ENCODE data around the gene IFITM10.

The IFITM10 gene

DNA sequence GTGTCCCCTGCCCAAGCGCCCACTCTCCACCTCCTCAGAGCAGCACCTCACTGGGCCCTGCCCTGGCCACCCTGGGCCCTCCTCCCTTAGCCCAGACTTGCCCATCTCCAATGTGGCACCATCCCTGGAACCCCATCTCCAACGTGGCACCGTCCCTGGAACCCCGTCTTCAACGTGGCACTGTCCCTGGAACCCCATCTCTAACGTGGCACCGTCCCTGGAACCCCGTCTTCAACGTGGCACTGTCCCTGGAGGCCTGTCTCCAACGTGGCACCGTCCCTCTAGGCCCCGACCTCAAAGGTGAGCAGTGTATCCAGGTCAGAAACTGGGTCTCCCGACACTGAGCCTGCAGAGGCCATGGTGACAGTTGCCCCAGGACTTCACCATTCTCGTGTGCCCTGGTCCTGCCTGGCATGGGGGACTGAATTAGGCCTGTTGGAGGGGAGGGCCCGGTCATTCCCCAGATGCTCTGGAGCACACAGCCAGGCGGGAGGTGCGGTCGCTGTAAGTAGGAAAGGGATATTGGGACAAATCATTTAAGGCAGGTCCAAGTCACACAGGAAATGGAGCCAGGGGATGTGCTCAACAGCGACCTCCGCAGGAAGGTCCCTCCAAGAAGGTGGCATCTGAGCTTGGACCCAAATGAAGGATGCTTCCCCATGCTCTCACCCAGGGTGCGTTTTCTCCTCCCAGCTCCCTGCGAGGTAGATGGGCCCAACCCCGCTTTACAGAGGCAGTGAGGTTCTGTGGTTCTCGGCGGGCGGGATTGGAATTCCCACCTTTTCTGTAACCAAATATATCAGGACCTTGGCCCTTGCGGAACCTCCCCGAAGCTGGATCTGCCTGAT is 15.7 kb upstream of the IFITM10 start:
- no peak overlapping the region for H3K27ac ChIP-seq
- TF ChIP-seq, protein P1, sequence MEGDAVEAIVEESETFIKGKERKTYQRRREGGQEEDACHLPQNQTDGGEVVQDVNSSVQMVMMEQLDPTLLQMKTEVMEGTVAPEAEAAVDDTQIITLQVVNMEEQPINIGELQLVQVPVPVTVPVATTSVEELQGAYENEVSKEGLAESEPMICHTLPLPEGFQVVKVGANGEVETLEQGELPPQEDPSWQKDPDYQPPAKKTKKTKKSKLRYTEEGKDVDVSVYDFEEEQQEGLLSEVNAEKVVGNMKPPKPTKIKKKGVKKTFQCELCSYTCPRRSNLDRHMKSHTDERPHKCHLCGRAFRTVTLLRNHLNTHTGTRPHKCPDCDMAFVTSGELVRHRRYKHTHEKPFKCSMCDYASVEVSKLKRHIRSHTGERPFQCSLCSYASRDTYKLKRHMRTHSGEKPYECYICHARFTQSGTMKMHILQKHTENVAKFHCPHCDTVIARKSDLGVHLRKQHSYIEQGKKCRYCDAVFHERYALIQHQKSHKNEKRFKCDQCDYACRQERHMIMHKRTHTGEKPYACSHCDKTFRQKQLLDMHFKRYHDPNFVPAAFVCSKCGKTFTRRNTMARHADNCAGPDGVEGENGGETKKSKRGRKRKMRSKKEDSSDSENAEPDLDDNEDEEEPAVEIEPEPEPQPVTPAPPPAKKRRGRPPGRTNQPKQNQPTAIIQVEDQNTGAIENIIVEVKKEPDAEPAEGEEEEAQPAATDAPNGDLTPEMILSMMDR (conservative IDR thresholded peaks at IDR 0.05) = no peak
- TF ChIP-seq ZFX (IDR thresholded peaks at IDR 0.05) = no peak

DNA sequence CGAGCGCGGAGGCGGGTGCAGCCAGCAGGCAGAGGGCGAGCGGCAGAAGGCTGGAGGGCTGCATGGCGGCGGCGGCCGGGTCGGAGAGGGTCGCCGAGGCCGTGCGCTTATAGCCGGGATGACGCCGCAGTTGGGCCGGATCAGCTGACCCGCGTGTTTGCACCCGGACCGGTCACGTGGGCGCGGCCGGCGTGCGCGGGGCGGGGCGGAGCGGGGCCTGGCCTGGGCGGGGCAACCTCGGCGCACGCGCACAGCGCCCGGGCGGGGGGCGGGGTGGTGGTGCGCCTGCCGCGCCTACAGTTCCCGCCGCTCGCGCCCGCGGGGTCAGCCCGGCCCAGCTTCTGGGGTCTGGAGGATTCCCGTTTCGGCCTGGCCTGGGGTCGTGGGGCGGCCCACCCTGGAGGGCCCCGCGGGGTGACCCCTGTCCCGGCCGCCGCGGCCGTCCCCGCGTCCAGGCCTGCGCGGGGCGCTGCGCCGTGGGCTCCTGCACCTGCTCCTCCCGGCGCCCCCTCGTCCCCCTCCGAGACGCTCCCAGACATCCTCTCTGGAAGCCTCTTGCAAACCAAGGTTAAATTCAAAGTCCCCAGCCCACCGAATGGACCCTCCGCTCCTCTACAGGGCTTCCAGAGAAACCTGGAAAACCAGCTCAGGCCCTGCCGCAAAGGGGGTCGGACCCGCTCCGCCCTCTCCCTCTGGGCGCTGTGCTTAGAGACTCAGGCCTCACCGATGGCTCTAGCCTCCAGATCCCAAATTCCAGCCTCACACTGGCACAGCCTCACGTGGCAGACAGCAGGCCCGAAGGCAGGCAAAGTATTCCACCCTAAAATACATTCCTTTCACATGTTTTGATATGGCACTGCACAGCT is 13.6 kb upstream of the IFITM10 start, which contains the start of gene CTSD:
Gene CTSD, minus strand, starts transcription at position 132 of the 866 bp plus-strand sequence. Its CDS starts 68 bp downstream, at position 64.
- TF ChIP-seq ZFX (IDR thresholded peaks at IDR 0.05) = peak; percentile 66; the same call in 1 of the 2 replicates
- TF ChIP-seq, protein P1 (conservative IDR thresholded peaks at IDR 0.05) = no peak
- H3K27ac ChIP-seq = peak within 1 kb of the TSS; percentile 93

DNA sequence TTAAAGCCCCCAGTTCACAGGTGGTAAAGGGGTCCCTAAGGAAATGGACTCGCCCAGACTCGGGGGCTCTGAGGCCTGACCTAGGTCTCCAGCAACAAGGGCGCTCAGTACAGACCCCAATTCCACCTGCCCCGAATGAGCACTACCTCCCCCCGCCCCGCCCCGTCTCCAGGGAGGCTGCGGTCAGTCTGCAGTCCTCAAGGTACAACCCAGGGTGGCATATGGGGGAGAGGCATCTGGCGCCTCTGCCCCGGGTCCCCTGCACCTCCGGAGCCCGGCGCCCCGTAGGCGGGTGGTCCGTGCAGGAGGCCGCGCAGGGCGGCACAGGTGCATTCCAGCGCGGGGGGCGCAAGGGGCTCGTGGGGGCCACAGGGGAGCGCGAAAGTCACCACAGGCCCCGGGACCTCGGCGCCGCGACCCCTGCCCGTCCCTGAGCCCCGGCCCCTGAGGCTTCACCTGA is 13.0 kb upstream of the IFITM10 start:
- no peak for TF ChIP-seq ZFX (IDR thresholded peaks at IDR 0.05)
- TF ChIP-seq, protein P1 (conservative IDR thresholded peaks at IDR 0.05) = no peak
- H3K27ac ChIP-seq = peak overlapping the region; percentile 93

DNA sequence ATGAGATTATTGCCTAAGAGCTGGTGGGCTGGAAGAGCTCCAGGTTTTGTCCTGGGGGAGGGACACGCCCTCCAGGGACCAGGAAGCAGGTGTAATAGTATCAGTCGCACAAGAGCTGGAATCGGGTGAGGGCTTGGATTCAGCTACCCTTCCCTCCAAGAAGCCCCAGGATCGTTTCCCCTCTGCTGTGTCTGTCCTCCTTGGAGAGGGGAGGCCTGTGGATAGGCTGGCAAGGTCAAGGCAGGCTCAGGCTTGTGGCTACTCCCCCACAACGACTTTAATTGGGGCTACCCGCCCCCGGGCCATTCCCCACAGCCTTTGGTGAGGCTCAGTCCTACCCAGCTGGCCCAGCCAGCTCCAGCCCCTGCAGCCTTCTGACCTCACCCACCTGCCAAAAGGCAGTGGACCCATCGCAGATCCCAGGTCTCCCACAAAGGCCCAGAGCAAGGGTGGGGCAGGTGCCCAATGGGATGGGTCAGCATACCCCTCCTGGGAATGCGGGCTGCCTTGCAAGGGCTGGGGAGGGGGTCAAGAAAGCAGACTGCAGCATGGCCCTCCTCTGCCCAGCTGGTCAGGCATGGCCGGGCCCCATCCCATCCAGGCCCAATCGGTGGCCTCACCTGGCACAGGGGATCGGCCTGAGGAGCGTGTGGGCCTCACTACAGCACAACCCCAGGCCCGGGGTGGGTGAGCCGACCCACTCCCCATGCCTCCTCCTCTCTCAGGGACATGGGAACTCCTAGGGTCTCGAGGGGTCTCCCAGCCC is 12.3 kb upstream of the IFITM10 start:
- TF ChIP-seq, protein P1 (conservative IDR thresholded peaks at IDR 0.05) = no peak
- no peak for TF ChIP-seq ZFX (IDR thresholded peaks at IDR 0.05)
- peak overlapping the region; percentile 93 for H3K27ac ChIP-seq

DNA sequence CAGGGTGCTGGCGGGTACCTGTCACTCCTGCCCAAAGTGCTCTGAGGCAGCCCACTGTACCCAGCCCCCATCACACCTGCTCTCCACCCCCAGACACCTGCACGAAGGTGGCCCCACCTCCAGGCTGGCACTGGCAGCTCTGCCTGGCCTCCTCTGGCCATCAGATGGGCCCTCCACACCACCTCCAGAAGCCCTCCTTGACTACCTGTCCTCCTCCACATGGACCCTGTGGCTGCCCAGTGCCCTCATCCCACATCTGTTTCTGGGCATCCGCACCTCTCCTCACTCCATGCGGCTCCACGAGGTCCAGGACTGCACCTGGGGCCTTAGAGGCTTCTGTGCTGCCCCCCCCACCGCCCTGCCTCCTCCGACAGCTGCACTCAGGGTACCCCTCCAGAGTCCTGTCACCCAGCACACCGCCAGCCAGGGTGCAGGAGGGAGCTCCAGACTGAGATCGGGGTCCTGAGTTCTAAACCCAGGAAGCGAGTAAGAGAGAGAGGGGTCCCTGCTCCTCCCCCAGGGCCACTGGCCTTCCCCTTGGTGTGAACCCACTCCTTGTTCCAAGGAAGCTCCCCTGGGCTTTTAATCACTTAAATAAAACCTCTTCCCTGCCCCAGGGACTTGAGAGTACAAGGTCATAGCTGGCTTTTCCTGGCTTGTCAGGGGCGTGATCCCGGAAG is 11.6 kb upstream of the IFITM10 start:
- no peak for TF ChIP-seq ZFX (IDR thresholded peaks at IDR 0.05)
- TF ChIP-seq, protein P1 (conservative IDR thresholded peaks at IDR 0.05) = no peak
- H3K27ac ChIP-seq = peak overlapping the region; percentile 93

DNA sequence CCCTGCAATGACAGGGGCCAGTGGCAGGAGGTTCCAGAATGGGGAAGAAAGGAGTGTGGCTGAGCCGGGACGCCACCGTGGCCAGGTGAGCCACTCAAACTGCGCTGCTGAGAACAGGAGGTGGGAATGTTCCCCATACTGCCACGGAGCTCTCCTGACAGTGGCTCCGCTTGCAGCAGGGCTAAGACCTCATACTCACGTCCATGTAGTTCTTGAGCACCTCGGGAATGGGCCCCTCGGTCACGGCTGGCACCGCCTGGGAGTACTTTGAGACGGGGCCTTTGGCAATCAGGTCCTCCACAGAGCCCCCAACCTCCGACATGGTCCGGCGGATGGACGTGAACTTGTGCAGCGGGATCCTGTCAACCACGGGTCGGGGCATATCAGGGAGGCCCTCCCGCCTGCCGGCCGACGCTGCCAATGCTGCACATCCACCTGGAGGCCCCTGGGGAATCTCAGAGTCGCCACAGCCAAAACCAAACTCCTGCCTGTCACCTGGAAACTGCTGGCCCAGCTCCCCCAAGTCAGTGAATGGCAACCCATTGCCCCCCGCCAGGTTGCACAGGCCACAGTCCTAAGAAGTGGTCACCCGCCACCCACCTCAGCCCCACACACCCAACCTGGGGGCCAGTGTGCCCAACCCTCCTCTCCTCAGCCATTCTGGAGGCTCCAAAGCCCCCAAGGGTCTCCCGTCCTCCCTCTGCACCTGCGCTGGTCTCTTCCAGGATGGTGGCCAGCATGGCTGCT is 10.9 kb upstream of the IFITM10 start:
- H3K27ac ChIP-seq = peak overlapping the region; percentile 93
- TF ChIP-seq, protein P1 (conservative IDR thresholded peaks at IDR 0.05) = no peak
- TF ChIP-seq ZFX (IDR thresholded peaks at IDR 0.05) = no peak
